SK-N-SH treated with all-trans-retinoic acid at 6 μM for 48 hours (cell line): ENCODE results near the gene PIGX.
"Not testable (repeated sequence)": the region's sequence is repeated elsewhere in the genome, so short reads cannot be mapped to it uniquely, and the experiment has no call there.

Experiments
- ATAC-seq: fragments of 200-7000 bp; cut with Tn5 transposase; 3 replicates; pipeline ENCODE4 v1.9.1; 2020; ENCODE audit warnings: mild to moderate bottlenecking, moderate library complexity
- CSDC2 ChIP-seq: fragments of 250-450 bp; sonication (Bioruptor Pico); IDR thresholded peaks from 2 replicates; pipeline ENCODE4 v1.5.0; 2020; ENCODE audit warnings: mild to moderate bottlenecking, moderate library complexity
- ESRRG ChIP-seq: fragments of 250-450 bp; sonication (Bioruptor Pico); IDR thresholded peaks from 2 replicates; pipeline ENCODE4 v1.6.1; 2021; ENCODE audit warnings: mild to moderate bottlenecking
- GLIS3 ChIP-seq: fragments of 250-450 bp; sonication (Bioruptor Pico); IDR thresholded peaks from 2 replicates; pipeline ENCODE4 v1.5.0; 2020; ENCODE audit warnings: mild to moderate bottlenecking, moderate library complexity
- ISL1 ChIP-seq: fragments of 250-450 bp; sonication (Bioruptor Pico); IDR thresholded peaks from 2 replicates; pipeline ENCODE4 v2.1.2; 2022; ENCODE audit warnings: mild to moderate bottlenecking, moderate library complexity
- PPARA ChIP-seq: fragments of 250-450 bp; sonication (Bioruptor Pico); IDR thresholded peaks from 2 replicates; pipeline ENCODE4 v1.5.0; 2020; ENCODE audit warnings: mild to moderate bottlenecking, borderline replicate concordance
- RARB ChIP-seq: fragments of 250-450 bp; sonication (Bioruptor Pico); IDR thresholded peaks from 2 replicates; pipeline ENCODE4 v1.8.0; 2021; ENCODE audit warnings: mild to moderate bottlenecking, moderate library complexity
- TCF4 ChIP-seq: fragments of 250-450 bp; sonication (Bioruptor Pico); IDR thresholded peaks from 2 replicates; pipeline ENCODE4 v1.8.0; 2021; ENCODE audit warnings: mild to moderate bottlenecking, moderate library complexity, borderline replicate concordance
- TOX ChIP-seq: fragments of 250-450 bp; sonication (Bioruptor Pico); IDR thresholded peaks from 2 replicates; pipeline ENCODE4 v1.8.0; 2021; ENCODE audit warnings: mild to moderate bottlenecking, moderate library complexity, borderline replicate concordance
- ZFP3 ChIP-seq: fragments of 250-450 bp; sonication (Bioruptor Pico); IDR thresholded peaks from 2 replicates; pipeline ENCODE4 v1.5.0; 2020; ENCODE audit warnings: mild to moderate bottlenecking, moderate library complexity
- ZFP30 ChIP-seq: fragments of 450-650 bp; formaldehyde crosslinking; IDR thresholded peaks from 2 replicates; pipeline ENCODE4 v1.5.0; 2022; ENCODE audit warnings: mild to moderate bottlenecking, moderate library complexity
- ZNF565 ChIP-seq: fragments of 450-650 bp; formaldehyde crosslinking; conservative IDR thresholded peaks from 2 replicates; pipeline ENCODE4 v1.5.0; 2020; ENCODE audit warnings: low read depth, mild to moderate bottlenecking, moderate library complexity
- ZNF8 ChIP-seq: fragments of 450-650 bp; formaldehyde crosslinking; IDR thresholded peaks from 2 replicates; pipeline ENCODE4 v1.5.0; 2020; ENCODE audit warnings: mild to moderate bottlenecking, moderate library complexity
- TF ChIP-seq, protein P1 (sequence below): fragments of 250-450 bp; sonication (Bioruptor Pico); IDR thresholded peaks from 2 replicates; pipeline ENCODE4 v1.8.0; 2020; ENCODE audit warnings: mild to moderate bottlenecking, moderate library complexity, borderline replicate concordance
- TF ChIP-seq, protein P2 (sequence below): fragments of 250-450 bp; sonication (Bioruptor Pico); IDR thresholded peaks from 2 replicates; pipeline ENCODE4 v1.5.0; 2020; ENCODE audit warnings: mild to moderate bottlenecking, moderate library complexity
- TF ChIP-seq, protein P3 (sequence below): fragments of 250-450 bp; sonication (Bioruptor Pico); IDR thresholded peaks from 2 replicates; pipeline ENCODE4 v1.5.1; 2021; ENCODE audit warnings: mild to moderate bottlenecking, moderate library complexity

PIGX gene

DNA sequence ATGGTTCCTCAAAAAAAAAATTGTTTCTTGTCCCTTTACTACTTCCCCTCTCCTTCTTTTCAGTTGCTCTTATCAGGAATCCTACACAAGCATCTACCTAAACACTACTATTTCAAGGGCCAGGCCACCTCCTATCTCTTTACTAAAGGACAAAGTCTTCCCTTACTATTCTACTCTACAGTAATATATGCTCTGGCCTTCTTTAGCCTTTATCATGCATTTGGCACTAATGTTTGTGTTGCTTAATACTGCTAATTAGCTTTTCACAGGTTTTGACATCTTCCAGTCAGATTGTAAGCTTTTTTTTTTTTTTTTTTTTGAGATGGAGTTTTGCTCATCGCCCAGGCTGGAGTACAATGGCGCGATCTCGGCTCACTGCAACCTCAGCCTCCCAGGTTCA lies 5.4 kb upstream of the PIGX start (continued):
- TF ChIP-seq PPARA (CRISPR knock-in tag) (no peak), ZNF565 (no peak), ESRRG (CRISPR knock-in tag) (no peak), ZFP3 (CRISPR knock-in tag) (no peak)
- TF ChIP-seq, protein P1, sequence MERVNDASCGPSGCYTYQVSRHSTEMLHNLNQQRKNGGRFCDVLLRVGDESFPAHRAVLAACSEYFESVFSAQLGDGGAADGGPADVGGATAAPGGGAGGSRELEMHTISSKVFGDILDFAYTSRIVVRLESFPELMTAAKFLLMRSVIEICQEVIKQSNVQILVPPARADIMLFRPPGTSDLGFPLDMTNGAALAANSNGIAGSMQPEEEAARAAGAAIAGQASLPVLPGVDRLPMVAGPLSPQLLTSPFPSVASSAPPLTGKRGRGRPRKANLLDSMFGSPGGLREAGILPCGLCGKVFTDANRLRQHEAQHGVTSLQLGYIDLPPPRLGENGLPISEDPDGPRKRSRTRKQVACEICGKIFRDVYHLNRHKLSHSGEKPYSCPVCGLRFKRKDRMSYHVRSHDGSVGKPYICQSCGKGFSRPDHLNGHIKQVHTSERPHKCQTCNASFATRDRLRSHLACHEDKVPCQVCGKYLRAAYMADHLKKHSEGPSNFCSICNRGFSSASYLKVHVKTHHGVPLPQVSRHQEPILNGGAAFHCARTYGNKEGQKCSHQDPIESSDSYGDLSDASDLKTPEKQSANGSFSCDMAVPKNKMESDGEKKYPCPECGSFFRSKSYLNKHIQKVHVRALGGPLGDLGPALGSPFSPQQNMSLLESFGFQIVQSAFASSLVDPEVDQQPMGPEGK (CRISPR knock-in tag), result no peak

DNA sequence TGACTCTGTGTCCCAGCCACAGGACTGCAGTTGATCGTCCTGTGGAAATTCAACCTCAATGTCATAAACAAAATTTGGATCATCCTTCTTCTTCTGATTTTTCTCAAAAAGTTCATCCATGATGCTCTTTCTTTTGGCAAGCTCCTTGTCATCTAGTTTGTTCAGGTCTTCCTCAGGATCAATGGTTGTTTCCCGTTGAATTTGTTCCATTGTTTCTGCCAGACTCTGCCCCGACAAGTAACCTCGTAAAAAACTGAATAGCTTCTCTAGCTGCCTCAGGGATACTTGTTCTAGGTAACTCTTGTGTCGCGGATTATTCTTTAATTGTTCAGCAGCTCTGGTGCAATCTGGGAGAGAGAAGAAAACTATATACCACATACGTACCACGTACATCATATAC lies 4.6 kb upstream of the PIGX start:
- ATAC-seq, result no peak
- TF ChIP-seq TOX (CRISPR knock-in tag) (no peak), ISL1 (no peak), ZFP30 (CRISPR knock-in tag) (no peak), ZFP3 (CRISPR knock-in tag) (no peak), ESRRG (CRISPR knock-in tag) (no peak), GLIS3 (no peak), ZNF8 (CRISPR knock-in tag) (no peak)
- TF ChIP-seq, protein P1 (CRISPR knock-in tag), result no peak

DNA sequence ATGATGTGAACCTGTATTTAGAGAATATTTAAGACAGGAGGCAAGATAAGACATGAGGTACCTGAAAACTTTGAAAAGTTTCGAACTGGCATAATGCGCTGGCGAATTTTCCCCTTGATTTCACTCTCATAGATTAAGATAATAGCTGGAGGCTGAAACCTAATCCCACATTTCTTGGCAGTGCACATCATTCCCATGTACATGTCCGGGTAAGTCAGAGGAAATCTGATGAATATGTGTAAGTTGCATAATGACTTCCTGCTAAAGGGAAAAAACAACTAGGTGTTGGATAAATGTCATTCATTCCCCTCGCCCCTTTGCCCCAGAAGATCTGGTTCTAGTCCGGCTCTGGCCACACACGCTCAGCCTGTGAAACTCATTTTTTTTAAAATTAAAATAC lies 3.7 kb upstream of the PIGX start:
- no peak for TF ChIP-seq ZNF565
- ATAC-seq, result no peak

DNA sequence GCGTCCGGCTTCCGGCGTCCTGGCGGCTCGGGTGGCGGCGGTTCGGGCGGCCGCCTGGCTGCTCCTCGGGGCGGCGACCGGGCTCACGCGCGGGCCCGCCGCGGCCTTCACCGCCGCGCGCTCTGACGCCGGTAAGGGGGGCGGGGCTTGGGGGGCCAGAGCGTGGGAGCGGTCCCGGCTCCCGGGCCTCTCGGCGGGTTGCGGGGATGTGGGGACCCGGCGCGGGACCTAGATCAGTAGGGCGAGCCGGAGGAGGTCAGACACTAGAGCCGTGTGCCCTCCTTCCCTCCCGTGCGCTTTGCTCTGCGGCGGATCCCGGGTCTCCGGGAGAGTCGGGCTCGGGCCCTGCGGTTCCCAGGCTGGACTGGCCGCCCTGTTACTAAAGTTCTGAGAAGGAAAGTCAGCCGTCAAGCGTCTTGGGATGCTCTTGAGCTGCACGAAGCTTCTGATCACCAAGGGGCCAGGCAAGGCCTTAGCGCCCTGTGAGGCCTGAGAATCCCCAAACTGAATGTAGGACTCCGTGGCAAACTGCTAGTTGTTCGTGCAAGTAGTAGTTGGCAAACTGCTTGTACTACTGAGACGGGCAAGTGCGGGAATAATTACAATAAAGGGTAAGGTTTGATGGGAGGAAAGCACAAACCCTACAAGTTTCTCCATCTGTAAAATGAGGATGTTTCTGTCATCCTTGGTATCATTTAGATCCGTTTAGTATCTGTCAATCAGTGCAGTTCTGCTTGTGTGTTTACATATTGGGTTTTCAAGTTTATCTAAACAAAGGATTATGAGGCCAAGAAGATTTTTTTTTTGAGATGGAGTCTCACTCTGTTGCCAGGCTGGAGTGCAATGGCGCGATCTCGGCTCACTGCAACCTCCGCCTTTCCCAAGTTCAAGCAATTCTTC lies 587 bp downstream of the PIGX start:
- peak; percentile 68 for ATAC-seq

DNA sequence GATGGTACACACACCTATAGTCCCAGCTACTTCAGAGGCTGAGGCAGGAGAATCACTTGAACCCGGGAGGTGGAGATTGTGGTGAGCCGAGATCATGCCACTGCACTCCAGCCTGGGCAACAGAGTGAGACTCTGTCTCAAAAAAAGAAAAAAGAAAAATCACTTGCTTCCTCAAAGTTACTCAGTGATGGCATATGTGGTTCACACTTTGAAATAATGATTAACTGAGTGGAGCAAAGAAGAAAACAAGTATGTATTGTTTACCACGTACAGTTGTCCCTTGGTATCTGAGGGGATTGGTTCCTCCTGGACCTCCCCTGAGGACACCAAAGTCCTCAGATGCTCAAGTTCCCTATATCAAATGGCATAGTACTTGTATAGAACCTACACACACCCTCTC lies 5.0 kb downstream of the PIGX start:
- ATAC-seq, result not testable (repeated sequence)

More for the DNA sequence above, 587 bp downstream of the PIGX start:
- TF ChIP-seq, protein P2, sequence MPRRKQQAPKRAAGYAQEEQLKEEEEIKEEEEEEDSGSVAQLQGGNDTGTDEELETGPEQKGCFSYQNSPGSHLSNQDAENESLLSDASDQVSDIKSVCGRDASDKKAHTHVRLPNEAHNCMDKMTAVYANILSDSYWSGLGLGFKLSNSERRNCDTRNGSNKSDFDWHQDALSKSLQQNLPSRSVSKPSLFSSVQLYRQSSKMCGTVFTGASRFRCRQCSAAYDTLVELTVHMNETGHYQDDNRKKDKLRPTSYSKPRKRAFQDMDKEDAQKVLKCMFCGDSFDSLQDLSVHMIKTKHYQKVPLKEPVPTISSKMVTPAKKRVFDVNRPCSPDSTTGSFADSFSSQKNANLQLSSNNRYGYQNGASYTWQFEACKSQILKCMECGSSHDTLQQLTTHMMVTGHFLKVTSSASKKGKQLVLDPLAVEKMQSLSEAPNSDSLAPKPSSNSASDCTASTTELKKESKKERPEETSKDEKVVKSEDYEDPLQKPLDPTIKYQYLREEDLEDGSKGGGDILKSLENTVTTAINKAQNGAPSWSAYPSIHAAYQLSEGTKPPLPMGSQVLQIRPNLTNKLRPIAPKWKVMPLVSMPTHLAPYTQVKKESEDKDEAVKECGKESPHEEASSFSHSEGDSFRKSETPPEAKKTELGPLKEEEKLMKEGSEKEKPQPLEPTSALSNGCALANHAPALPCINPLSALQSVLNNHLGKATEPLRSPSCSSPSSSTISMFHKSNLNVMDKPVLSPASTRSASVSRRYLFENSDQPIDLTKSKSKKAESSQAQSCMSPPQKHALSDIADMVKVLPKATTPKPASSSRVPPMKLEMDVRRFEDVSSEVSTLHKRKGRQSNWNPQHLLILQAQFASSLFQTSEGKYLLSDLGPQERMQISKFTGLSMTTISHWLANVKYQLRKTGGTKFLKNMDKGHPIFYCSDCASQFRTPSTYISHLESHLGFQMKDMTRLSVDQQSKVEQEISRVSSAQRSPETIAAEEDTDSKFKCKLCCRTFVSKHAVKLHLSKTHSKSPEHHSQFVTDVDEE (CRISPR knock-in tag), result 0 out of 2 replicates have a peak, but pooled peaks have one; percentile 9
- no peak for TF ChIP-seq TOX (CRISPR knock-in tag)

DNA sequence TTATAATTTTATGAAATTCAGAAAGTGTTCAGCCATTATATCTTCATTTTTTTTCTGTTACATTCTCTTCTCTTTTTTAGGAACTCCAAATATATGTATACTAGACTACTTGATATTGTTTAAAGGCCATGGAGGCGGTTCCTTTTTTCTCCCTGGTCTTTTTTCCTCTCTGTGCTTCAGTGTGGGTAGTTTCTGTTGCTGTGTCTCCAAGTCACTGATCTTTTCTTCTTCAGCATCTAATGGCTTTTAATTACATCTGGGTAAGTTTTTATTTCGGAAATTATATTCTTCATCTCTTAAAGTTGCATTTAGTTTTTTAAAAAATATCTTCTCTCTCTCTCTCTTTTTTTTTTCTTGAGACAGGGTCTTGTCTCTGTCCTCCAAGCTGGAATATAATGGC lies 8.9 kb downstream of the PIGX start:
- TF ChIP-seq ZFP30 (CRISPR knock-in tag) (peak; percentile 94), RARB (no peak), CSDC2 (CRISPR knock-in tag) (no peak), TCF4 (no peak)
- TF ChIP-seq, protein P3, sequence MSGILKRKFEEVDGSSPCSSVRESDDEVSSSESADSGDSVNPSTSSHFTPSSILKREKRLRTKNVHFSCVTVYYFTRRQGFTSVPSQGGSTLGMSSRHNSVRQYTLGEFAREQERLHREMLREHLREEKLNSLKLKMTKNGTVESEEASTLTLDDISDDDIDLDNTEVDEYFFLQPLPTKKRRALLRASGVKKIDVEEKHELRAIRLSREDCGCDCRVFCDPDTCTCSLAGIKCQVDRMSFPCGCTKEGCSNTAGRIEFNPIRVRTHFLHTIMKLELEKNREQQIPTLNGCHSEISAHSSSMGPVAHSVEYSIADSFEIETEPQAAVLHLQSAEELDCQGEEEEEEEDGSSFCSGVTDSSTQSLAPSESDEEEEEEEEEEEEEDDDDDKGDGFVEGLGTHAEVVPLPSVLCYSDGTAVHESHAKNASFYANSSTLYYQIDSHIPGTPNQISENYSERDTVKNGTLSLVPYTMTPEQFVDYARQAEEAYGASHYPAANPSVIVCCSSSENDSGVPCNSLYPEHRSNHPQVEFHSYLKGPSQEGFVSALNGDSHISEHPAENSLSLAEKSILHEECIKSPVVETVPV (CRISPR knock-in tag), result no peak
- TF ChIP-seq, protein P1 (CRISPR knock-in tag), result no peak
- ATAC-seq, result no peak
